Uterus (tissue), 4 donors: Measurements from ENCODE around the gene TFF1. TPM values are rescaled to one million over a fixed set of nuclear protein-coding genes. Genes with fewer than 3 reads are reported as not detected.

Source experiments
- DNase-seq, 2 donors: peaks; one replicate each; pipeline ENCODE4 v3.0.0-alpha.2; 2019 to 2020
- H3K27ac ChIP-seq, 2 donors: fragments of 200-600 bp; sonication (generic); 1 replicate in 1 of 2; 2 replicates in 1 of 2; pipeline ENCODE4 v1.5.1; 2016 to 2018
- H3K27me3 ChIP-seq, 2 donors: fragments of 200-600 bp; sonication (generic); one replicate each; pipeline ENCODE4 v1.5.1; 2018 to 2019; ENCODE audit warnings: control low read depth in 1 of 2
- H3K36me3 ChIP-seq, 2 donors: fragments of 200-600 bp; sonication (generic); one replicate each; pipeline ENCODE4 v1.5.1; 2019; ENCODE audit warnings: control low read depth in 1 of 2
- H3K4me1 ChIP-seq, 2 donors: fragments of 200-600 bp; sonication (generic); one replicate each; pipeline ENCODE4 v1.5.1; 2018 to 2019; ENCODE audit warnings: control low read depth in 1 of 2
- H3K4me3 ChIP-seq, 2 donors: fragments of 200-600 bp; sonication (generic); 1 replicate in 1 of 2; 2 replicates in 1 of 2; pipeline ENCODE4 v1.5.1; 2018 to 2019; ENCODE audit warnings: mild to moderate bottlenecking in 1 of 2
- H3K9me3 ChIP-seq, 2 donors: fragments of 200-600 bp; sonication (generic); one replicate each; pipeline ENCODE4 v1.5.1; 2019; ENCODE audit warnings: control low read depth in 1 of 2
- POLR2A ChIP-seq, 2 donors: fragments of 450-650 bp; IDR thresholded peaks; one replicate each; pipeline ENCODE4 v1.6.1; 2016; ENCODE audit warnings: antibody characterized with exemption in 2 of 2, mild to moderate bottlenecking in 1 of 2, moderate library complexity in 1 of 2
- intact Hi-C: fragments of 100-400 bp; cut with DNase I; formaldehyde crosslinking; loops from one replicate; pipeline ENCODE4 v1.15.1; 2023; ENCODE audit warnings: low total_unique reads
- total RNA-seq, 4 donors: library from RNA; depleted of rRNA in 3 of 4; stranded (reverse); fragments of >200 nt in 3 of 4; gene quantifications; one replicate each; pipeline versions ENCODE4 v1.1.0 to v1.2.4, GENCODE V29; 2014 to 2023
- TF ChIP-seq, protein P1 (sequence below), 4 experiments: fragments of 200-600 bp in 2 of 4; fragments of 450-650 bp in 2 of 4; sonication (generic) in 2 of 4; IDR thresholded peaks; one replicate each; pipeline ENCODE4 v1.5.1; 2016 to 2019; ENCODE audit warnings: antibody characterized with exemption in 4 of 4, mild to moderate bottlenecking in 2 of 4, moderate library complexity in 1 of 4
- donor health status: DM: yes; HTN: yes; CAD: no.

TFF1 gene
- not detected for total RNA-seq

- no peaks in the 10 kb centered on the region for H3K4me1 ChIP-seq
- no peak within 1 kb of the TSS for H3K27ac ChIP-seq
- H3K27me3 ChIP-seq = no peaks in the 10 kb centered on the region
- H3K4me3 ChIP-seq = no peak within 1 kb of the TSS
- H3K36me3 ChIP-seq = no peaks in the 10 kb centered on the region
- intact Hi-C loops = no loop called here
- TF ChIP-seq POLR2A (IDR thresholded peaks at IDR 0.05) = no peak
- TF ChIP-seq, protein P1, sequence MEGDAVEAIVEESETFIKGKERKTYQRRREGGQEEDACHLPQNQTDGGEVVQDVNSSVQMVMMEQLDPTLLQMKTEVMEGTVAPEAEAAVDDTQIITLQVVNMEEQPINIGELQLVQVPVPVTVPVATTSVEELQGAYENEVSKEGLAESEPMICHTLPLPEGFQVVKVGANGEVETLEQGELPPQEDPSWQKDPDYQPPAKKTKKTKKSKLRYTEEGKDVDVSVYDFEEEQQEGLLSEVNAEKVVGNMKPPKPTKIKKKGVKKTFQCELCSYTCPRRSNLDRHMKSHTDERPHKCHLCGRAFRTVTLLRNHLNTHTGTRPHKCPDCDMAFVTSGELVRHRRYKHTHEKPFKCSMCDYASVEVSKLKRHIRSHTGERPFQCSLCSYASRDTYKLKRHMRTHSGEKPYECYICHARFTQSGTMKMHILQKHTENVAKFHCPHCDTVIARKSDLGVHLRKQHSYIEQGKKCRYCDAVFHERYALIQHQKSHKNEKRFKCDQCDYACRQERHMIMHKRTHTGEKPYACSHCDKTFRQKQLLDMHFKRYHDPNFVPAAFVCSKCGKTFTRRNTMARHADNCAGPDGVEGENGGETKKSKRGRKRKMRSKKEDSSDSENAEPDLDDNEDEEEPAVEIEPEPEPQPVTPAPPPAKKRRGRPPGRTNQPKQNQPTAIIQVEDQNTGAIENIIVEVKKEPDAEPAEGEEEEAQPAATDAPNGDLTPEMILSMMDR (IDR thresholded peaks at IDR 0.05) = no peak
- no peaks in the 10 kb centered on the region for H3K9me3 ChIP-seq
- no peak for DNase-seq
Measured at GRCh38 chr21:42366292-42367010, at the start of gene TFF1. TSS of gene TFF1 (minus strand) at chr21:42366535. CDS start at chr21:42366495, 40 bp downstream.

GRCh38 chr21:42414928-42415769 lies 48.8 kb upstream of the TFF1 start:
- no peaks in the 10 kb centered on the region for H3K9me3 ChIP-seq
- H3K4me1 ChIP-seq = no peaks in the 10 kb centered on the region
- H3K4me3 ChIP-seq = no peak overlapping the region
- no peak overlapping the region for H3K27ac ChIP-seq
- no peak for DNase-seq
- H3K36me3 ChIP-seq = no peaks in the 10 kb centered on the region
- intact Hi-C loops = no loop called here
- peaks cover 0 to 5% of the 10 kb centered on the region in 2 donors for H3K27me3 ChIP-seq
- TF ChIP-seq, protein P1 (IDR thresholded peaks at IDR 0.05) = no peak
- no peak for TF ChIP-seq POLR2A (IDR thresholded peaks at IDR 0.05)

GRCh38 chr21:42414553-42414927 lies 48.2 kb upstream of the TFF1 start:
- H3K27ac ChIP-seq = no peak overlapping the region
- intact Hi-C loops = no loop called here
- no peak for TF ChIP-seq POLR2A (IDR thresholded peaks at IDR 0.05)
- TF ChIP-seq, protein P1 (IDR thresholded peaks at IDR 0.05) = no peak
- peaks cover 0 to 5% of the 10 kb centered on the region in 2 donors for H3K27me3 ChIP-seq
- no peaks in the 10 kb centered on the region for H3K36me3 ChIP-seq
- H3K4me1 ChIP-seq = no peaks in the 10 kb centered on the region
- no peak overlapping the region for H3K4me3 ChIP-seq
- no peaks in the 10 kb centered on the region for H3K9me3 ChIP-seq
- no peak for DNase-seq

DNA sequence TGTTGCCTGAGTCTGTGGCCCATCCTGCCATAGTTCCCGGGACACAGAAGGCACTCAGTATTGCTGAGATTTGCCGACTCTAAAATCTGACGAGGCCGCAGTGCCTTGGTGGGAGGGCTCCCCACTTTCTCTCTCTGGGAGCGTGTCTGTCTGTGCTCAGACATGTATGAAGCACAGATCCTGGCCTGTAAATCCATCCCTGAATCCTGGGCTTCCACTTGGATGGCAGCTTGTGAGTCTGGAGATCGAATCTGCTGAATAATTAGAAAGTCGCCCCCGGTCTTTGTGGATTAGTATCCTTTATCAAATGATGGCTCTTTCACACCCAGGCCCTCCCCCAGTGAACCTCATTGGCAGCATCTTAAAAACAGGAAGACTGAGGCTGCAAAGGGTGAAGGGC lies 47.7 kb upstream of the TFF1 start:
- Histone ChIP-seq H3K36me3 (no peaks in the 10 kb centered on the region), H3K27me3 (peaks cover 0 to 5% of the 10 kb centered on the region in 2 donors), H3K27ac (no peak overlapping the region), H3K9me3 (no peaks in the 10 kb centered on the region), H3K4me1 (no peaks in the 10 kb centered on the region), H3K4me3 (no peak overlapping the region)
- no peak for TF ChIP-seq POLR2A (IDR thresholded peaks at IDR 0.05)
- TF ChIP-seq, protein P1 (IDR thresholded peaks at IDR 0.05) = no peak
- DNase-seq = no peak
- intact Hi-C loops = no loop called here

DNA sequence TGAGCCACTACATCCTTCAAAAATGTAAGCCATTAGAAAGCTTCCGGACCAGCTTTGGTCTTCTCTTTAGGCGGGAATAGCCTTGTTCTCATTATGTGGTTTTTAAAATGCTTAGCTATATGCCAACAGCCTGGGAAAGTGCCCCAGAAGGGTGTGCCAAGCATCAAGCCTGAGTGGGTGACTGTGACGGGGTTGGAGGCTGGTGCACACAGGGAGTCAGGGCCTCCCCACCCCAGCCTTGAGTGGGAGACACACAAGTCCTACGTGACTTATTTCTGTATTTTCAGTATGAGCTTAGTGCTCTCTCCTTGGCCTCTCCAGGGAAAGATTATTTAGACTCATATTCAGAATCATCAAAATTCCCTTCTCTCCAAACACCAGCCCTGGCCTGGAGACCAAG lies 47.2 kb upstream of the TFF1 start:
- H3K27ac ChIP-seq = no peak overlapping the region
- DNase-seq = no peak
- H3K4me1 ChIP-seq = no peaks in the 10 kb centered on the region
- H3K27me3 ChIP-seq = peaks cover 0 to 5% of the 10 kb centered on the region in 2 donors
- no peaks in the 10 kb centered on the region for H3K9me3 ChIP-seq
- no peaks in the 10 kb centered on the region for H3K36me3 ChIP-seq
- intact Hi-C loops = no loop called here
- no peak overlapping the region for H3K4me3 ChIP-seq
- no peak for TF ChIP-seq POLR2A (IDR thresholded peaks at IDR 0.05)
- TF ChIP-seq, protein P1 (IDR thresholded peaks at IDR 0.05) = no peak
